NT2/D1 (cell line): Measurements from ENCODE around the gene RFX4.

ENCODE experiments used
- DNase-seq: peaks from one replicate; pipeline ENCODE4 v3.0.0-alpha.2; 2011; ENCODE audit warnings: low read depth, low spot score
- H3K27me3 ChIP-seq: 2 replicates; pipeline ENCODE4 v1.6.0; 2011; ENCODE audit warnings: mild to moderate bottlenecking; ENCODE audit not compliant: insufficient read length, insufficient read depth
- H3K36me3 ChIP-seq: 2 replicates; pipeline ENCODE4 v1.6.1; 2011; ENCODE audit warnings: mild to moderate bottlenecking, low read length, mixed read lengths; ENCODE audit not compliant: insufficient read depth, insufficient read length
- H3K4me1 ChIP-seq: 2 replicates; pipeline ENCODE4 v1.5.1; 2011; ENCODE audit not compliant: insufficient read depth, insufficient read length
- H3K4me3 ChIP-seq: 2 replicates; pipeline ENCODE4 v1.5.1; 2011; ENCODE audit warnings: low read depth; ENCODE audit not compliant: insufficient read length
- H3K9ac ChIP-seq: 2 replicates; pipeline ENCODE4 v1.6.0; 2011; ENCODE audit warnings: low read depth; ENCODE audit not compliant: insufficient read length
- H3K9me3 ChIP-seq: 2 replicates; pipeline ENCODE4 v1.5.1; 2011; ENCODE audit warnings: mild to moderate bottlenecking, low read length; ENCODE audit not compliant: insufficient read depth
- SUZ12 ChIP-seq: IDR thresholded peaks from 2 replicates; pipeline ENCODE4 v1.6.1; 2011; ENCODE audit not compliant: insufficient read length, insufficient read depth; ENCODE audit errors: extremely low read depth
- YY1 ChIP-seq: IDR thresholded peaks from 2 replicates; pipeline ENCODE4 v1.6.1; 2011; ENCODE audit not compliant: insufficient read length, insufficient read depth
- ZNF274 ChIP-seq: IDR thresholded peaks from 2 replicates; pipeline ENCODE4 v1.6.1; 2011; ENCODE audit warnings: mild to moderate bottlenecking, low read depth, low read length

RFX4 gene

GRCh38 chr12:106782619-106783018, 199.8 kb downstream of the RFX4 start:
- no peak overlapping the region for H3K9ac ChIP-seq
- DNase-seq: no peak
- H3K27me3 ChIP-seq: no peaks in the 10 kb centered on the region
- H3K9me3 ChIP-seq: peaks cover 12% of the 10 kb centered on the region
- TF ChIP-seq YY1: no peak
- no peak for TF ChIP-seq ZNF274
- no peak for TF ChIP-seq SUZ12
- H3K4me1 ChIP-seq: no peaks in the 10 kb centered on the region
- no peak overlapping the region for H3K4me3 ChIP-seq
- peaks cover 53% of the 10 kb centered on the region for H3K36me3 ChIP-seq

- DNase-seq: no peak
- H3K36me3 ChIP-seq: peaks cover 51% of the 10 kb centered on the region
- peaks cover 18% of the 10 kb centered on the region for H3K9me3 ChIP-seq
- TF ChIP-seq ZNF274: no peak
- TF ChIP-seq YY1: no peak
- TF ChIP-seq SUZ12: no peak
- H3K4me1 ChIP-seq: no peaks in the 10 kb centered on the region
- no peaks in the 10 kb centered on the region for H3K27me3 ChIP-seq
- no peak overlapping the region for H3K9ac ChIP-seq
- H3K4me3 ChIP-seq: no peak overlapping the region
These were observed 200.7 kb downstream of the RFX4 start for GRCh38 chr12:106783515-106783914.

GRCh38 chr12:106790020-106790419, 207.2 kb downstream of the RFX4 start:
- no peak overlapping the region for H3K4me3 ChIP-seq
- TF ChIP-seq ZNF274: no peak
- no peak for TF ChIP-seq YY1
- TF ChIP-seq SUZ12: no peak
- no peak for DNase-seq
- H3K27me3 ChIP-seq: no peaks in the 10 kb centered on the region
- peaks cover 59% of the 10 kb centered on the region for H3K36me3 ChIP-seq
- H3K4me1 ChIP-seq: no peaks in the 10 kb centered on the region
- peaks cover 21% of the 10 kb centered on the region for H3K9me3 ChIP-seq
- no peak overlapping the region for H3K9ac ChIP-seq

GRCh38 chr12:106791531-106791930, 208.7 kb downstream of the RFX4 start:
- DNase-seq: no peak
- Histone ChIP-seq H3K9ac (no peak overlapping the region), H3K4me1 (no peaks in the 10 kb centered on the region), H3K4me3 (no peak overlapping the region), H3K9me3 (peaks cover 20% of the 10 kb centered on the region), H3K27me3 (no peaks in the 10 kb centered on the region), H3K36me3 (peaks cover 55% of the 10 kb centered on the region)
- TF ChIP-seq ZNF274: no peak
- no peak for TF ChIP-seq YY1
- no peak for TF ChIP-seq SUZ12

DNA sequence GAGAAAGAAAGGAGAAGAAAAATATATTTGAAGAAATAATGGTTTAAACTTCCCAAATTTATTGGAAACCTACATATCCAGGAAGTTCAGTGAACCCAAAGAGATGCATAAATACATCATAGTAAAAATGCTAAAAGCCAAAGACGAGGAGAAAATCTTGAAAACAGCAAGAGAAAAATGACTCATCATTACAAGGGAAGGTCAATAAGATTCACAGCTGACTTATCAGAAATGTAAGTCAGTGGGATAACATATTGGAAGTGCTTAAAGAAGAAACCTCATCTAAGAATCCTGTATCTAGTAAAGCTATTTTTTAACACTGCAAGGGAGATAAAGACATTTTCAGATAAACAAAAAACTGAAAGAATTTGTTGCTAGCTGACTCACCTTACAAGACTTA, 211.6 kb downstream of the RFX4 start:
- no peak for TF ChIP-seq YY1
- no peak for TF ChIP-seq SUZ12
- no peak for TF ChIP-seq ZNF274
- no peak overlapping the region for H3K9ac ChIP-seq
- no peaks in the 10 kb centered on the region for H3K4me1 ChIP-seq
- no peak overlapping the region for H3K4me3 ChIP-seq
- no peaks in the 10 kb centered on the region for H3K9me3 ChIP-seq
- H3K27me3 ChIP-seq: no peaks in the 10 kb centered on the region
- peaks cover 42% of the 10 kb centered on the region for H3K36me3 ChIP-seq
- DNase-seq: no peak

DNA sequence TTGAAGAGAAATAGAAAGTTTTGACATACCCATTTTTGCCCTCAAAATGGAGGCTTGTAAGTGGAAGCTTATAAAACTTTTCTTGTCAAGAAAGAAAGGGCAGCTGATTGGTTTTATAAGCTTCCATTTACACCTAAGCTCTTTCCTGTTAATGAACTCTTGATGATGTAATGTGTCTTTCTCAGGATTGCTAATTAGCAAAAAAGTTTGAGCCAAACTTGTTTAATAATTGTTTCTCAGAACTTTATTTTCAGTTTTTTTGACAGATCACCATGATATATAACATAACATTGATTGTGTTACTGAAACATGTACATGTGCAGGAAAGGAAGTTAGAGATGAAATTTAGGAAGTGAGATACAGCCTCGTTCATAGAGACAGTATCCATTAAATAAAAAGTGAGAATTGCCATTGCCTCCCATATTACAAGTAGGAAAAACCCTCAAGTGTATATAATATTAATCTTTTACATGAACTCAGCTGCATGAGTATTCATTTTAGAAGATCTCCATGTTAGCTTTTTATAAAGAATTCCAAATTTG, 218.4 kb downstream of the RFX4 start:
- no peak for DNase-seq

DNA sequence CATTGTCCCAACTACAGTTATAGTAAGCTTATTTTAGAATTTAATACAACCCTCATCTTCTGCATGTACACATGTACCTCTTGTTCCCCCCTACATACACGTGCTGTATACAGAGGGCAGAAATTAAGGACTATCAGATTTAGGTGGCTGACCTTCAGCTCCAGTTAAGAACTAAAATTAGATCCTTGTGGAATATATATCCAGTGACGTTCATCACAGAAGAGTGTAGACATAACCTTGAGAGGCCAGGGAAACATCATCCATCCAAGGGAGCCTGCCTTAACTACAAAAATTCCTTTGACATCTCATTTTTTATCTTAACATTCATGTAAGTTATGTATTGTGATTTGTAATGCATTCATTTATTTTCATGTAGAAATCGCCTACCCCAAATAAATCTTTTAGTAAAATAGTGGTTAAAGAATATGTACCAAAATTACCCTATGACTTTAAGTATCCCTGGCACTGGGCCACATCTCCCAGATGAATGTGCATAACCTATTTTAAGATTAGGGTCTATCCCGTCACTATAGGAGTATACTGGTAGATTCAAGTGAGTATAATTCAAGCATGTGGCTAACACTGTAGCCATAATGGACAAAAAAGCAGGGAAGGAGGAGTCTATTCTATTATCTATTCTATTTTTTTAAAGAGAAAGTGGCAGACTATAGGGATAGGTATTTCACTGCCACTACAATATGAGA, 219.2 kb downstream of the RFX4 start:
- no peaks in the 10 kb centered on the region for H3K9me3 ChIP-seq
- H3K36me3 ChIP-seq: peaks cover 12% of the 10 kb centered on the region
- no peak overlapping the region for H3K4me3 ChIP-seq
- no peaks in the 10 kb centered on the region for H3K27me3 ChIP-seq
- no peaks in the 10 kb centered on the region for H3K4me1 ChIP-seq
- no peak for DNase-seq
- no peak for TF ChIP-seq YY1
- no peak for TF ChIP-seq SUZ12
- TF ChIP-seq ZNF274: no peak
- no peak overlapping the region for H3K9ac ChIP-seq

More for the DNA sequence above, 218.4 kb downstream of the RFX4 start:
- TF ChIP-seq YY1: no peak
- no peak for TF ChIP-seq ZNF274
- TF ChIP-seq SUZ12: no peak
- H3K27me3 ChIP-seq: no peaks in the 10 kb centered on the region
- no peaks in the 10 kb centered on the region for H3K9me3 ChIP-seq
- peaks cover 12% of the 10 kb centered on the region for H3K36me3 ChIP-seq
- H3K4me1 ChIP-seq: no peaks in the 10 kb centered on the region
- H3K9ac ChIP-seq: no peak overlapping the region
- no peak overlapping the region for H3K4me3 ChIP-seq
